Measurements from ENCODE around the gene AGBL1. TPM values are rescaled to one million over a fixed set of nuclear protein-coding genes. Genes with fewer than 3 reads are reported as not detected.

Gene AGBL1
- total RNA-seq, 1 experiment from 2014 or later = not detected

- no peak overlapping the region for H3K14ac ChIP-seq (ENCODE audit: insufficient read depth, low read length)
- H3T11ph ChIP-seq (ENCODE audit: low read length) = no peak overlapping the region
- H2BK120ac ChIP-seq (ENCODE audit: low read depth, low read length, poor library complexity, severe bottlenecking) = no peak overlapping the region
- Mint-ChIP-seq H3K27me3 (ENCODE audit: low read depth) (no peaks in the 10 kb centered on the region), H3K4me3 (no peak overlapping the region), H3K36me3 (ENCODE audit: insufficient read depth in 1 of 3, low read depth in 3 of 3) (no peaks in the 10 kb centered on the region), H3K4me1 (peaks cover 13 to 20% of the 10 kb centered on the region in 2 experiments), H3K27ac (no peak overlapping the region), H3K9me3 (peaks cover 0 to 4% of the 10 kb centered on the region in 2 experiments; a peak in 1 of 5 replicates)
- H3K9me3 ChIP-seq (ENCODE audit: control insufficient read depth, low read depth, low read length) = no peaks in the 10 kb centered on the region
- no peak for DNase-seq
- H4K5ac ChIP-seq (ENCODE audit: insufficient read length, low read depth, low read length) = no peak overlapping the region
- no peak overlapping the region for H4K8ac ChIP-seq (replicated peaks; ENCODE audit: insufficient read length, low read depth, low read length)
- no peak overlapping the region for H3K56ac ChIP-seq (ENCODE audit: insufficient read length, low read depth, low read length)
- H3K23ac ChIP-seq (ENCODE audit: insufficient read length, low read depth, low read length) = no peak overlapping the region
- no peak overlapping the region for H2BK5ac ChIP-seq (ENCODE audit: insufficient read length, low read length)
- H3K4me2 ChIP-seq (ENCODE audit: insufficient read depth, insufficient read length, low read length) = no peak overlapping the region
- H2AK5ac ChIP-seq (ENCODE audit: insufficient read length, low read length) = no peak overlapping the region
- H4K20me1 ChIP-seq (ENCODE audit: control insufficient read depth, insufficient read depth, insufficient read length) = no peaks in the 10 kb centered on the region
- no peak overlapping the region for H2BK20ac ChIP-seq (ENCODE audit: low read depth, low read length, poor library complexity, severe bottlenecking)
- H3K4me1 ChIP-seq (ENCODE audit: insufficient read depth, low read length) = peaks cover 4% of the 10 kb centered on the region
- no peak overlapping the region for H2AFZ ChIP-seq (ENCODE audit: low read length)
- H2BK15ac ChIP-seq (ENCODE audit: low read depth, low read length) = no peak overlapping the region
- H3K79me1 ChIP-seq (ENCODE audit: insufficient read depth, low read depth, low read length, poor library complexity, severe bottlenecking) = no peaks in the 10 kb centered on the region
- no CpG with 5 or more reads among the region's 5 CpGs for WGBS (ENCODE audit: extremely low coverage, insufficient read length, low lambda C conversion rate)
- no peak overlapping the region for H3K4ac ChIP-seq (ENCODE audit: low read depth, low read length)
- H2BK12ac ChIP-seq (ENCODE audit: insufficient read length, low read depth, low read length) = no peak overlapping the region
- H4K91ac ChIP-seq (ENCODE audit: insufficient read length, low read depth, low read length) = no peak overlapping the region
- H3K23me2 ChIP-seq (ENCODE audit: insufficient read length, low read depth, low read length, poor library complexity, severe bottlenecking) = no peaks in the 10 kb centered on the region
- no peak overlapping the region for H3K27ac ChIP-seq (ENCODE audit: insufficient read length, low read depth, low read length)
- no peaks in the 10 kb centered on the region for H3K79me2 ChIP-seq (ENCODE audit: insufficient read depth, low read length)
- no peaks in the 10 kb centered on the region for H3K27me3 ChIP-seq (ENCODE audit: insufficient read depth, low read length)
- TF ChIP-seq CTCF (conservative IDR thresholded peaks at IDR 0.05) = no peak
- no peak overlapping the region for H3K9ac ChIP-seq (ENCODE audit: extremely low read depth, insufficient read length, low read length)
- H3K18ac ChIP-seq (ENCODE audit: insufficient read length, low read depth, low read length) = no peak overlapping the region
Observed at GRCh38 chr15:86382341-86382740, 302.7 kb downstream of the AGBL1 start.

Data from H9 (cell line).